Progenitor cell of endocrine pancreas (in vitro differentiated cells): ENCODE results near the gene CDS2. TPM values are rescaled to one million over a fixed set of nuclear protein-coding genes. Genes with fewer than 3 reads are reported as not detected.

ENCODE experiments used
- DNase-seq: peaks from one replicate; pipeline ENCODE4 v3.0.0; 2021; ENCODE audit warnings: low spot score; ENCODE audit not compliant: unreplicated experiment
- H3K27ac Mint-ChIP-seq: 2 replicates; pipeline ENCODE4 v1.8.0; 2021; ENCODE audit warnings: mild to moderate bottlenecking, moderate library complexity, mixed read lengths
- H3K27me3 Mint-ChIP-seq: 2 replicates; pipeline ENCODE4 v1.8.0; 2021; ENCODE audit warnings: mixed read lengths
- H3K36me3 Mint-ChIP-seq: 2 replicates; pipeline ENCODE4 v1.8.0; 2022; ENCODE audit warnings: mixed read lengths; ENCODE audit not compliant: insufficient read depth
- H3K4me1 Mint-ChIP-seq: 2 replicates; pipeline ENCODE4 v1.8.0; 2021; ENCODE audit warnings: low read depth, mixed read lengths
- H3K4me3 Mint-ChIP-seq: 2 replicates; pipeline ENCODE4 v1.8.0; 2021; ENCODE audit warnings: low read depth, mild to moderate bottlenecking, moderate library complexity, mixed read lengths
- H3K9me3 Mint-ChIP-seq: 2 replicates; pipeline ENCODE4 v1.8.0; 2021; ENCODE audit warnings: low read depth, mixed read lengths
- long read RNA-seq: library from polyadenylated mRNA; unstranded; transcript quantifications from one replicate; pipeline ENCODE4 v2.0.0, GENCODE V29; 2020
- total RNA-seq: library from RNA; stranded (reverse); gene quantifications from 2 replicates; pipeline ENCODE4 v1.2.1, GENCODE V29; 2021
- TF ChIP-seq, protein P1 (sequence below): fragments of 200-600 bp; sonication (generic); IDR thresholded peaks from one replicate; pipeline ENCODE4 v1.5.0; 2021; ENCODE audit warnings: antibody characterized with exemption, mild to moderate bottlenecking; ENCODE audit not compliant: unreplicated experiment

The CDS2 gene
- 52.3 and 57.5 TPM in 2 replicates for total RNA-seq
- long read RNA-seq, full-length matches to known transcripts = 102 of 126 reads
- long read RNA-seq, partial matches to known transcripts = 6 of 126 reads
- long read RNA-seq, other reads (novel, unspliced or antisense) = 18 of 126 reads

DNA sequence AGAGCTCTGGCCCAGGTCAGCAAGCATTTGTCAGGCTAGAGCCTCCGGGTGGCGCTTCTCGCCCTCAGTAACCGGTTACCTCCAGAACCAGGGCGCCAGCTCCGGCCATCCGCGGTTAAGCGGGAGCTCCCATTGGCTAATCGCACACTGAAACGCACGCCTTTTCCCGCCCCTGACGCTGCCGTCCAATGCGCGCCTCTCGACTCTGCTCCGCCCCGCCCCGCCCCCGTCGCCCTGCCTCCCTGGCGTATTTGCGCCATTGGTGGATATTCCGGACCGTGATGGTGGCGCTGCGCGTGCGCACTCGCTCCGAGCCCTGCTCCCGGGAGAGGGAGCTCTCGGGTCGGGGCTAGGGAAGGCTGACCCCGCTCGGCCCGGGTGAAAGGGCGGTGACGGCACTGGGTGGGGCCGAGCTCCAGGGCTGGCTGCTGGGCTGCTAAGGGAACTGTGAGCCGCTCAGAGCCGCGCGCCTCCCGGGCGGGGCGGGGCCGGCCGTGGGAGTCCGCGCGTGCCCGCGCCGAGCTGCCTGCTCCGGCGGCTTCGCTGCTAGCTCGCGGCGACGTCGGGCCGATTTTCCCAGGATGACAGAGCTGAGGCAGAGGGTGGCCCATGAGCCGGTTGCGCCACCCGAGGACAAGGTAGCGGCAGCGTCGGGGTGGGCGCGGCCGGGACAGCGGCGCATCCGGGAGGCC, at the start of gene CDS2:
Gene CDS2 (plus strand): TSS at position 497 of the 692 bp plus-strand sequence. CDS start 85 bp downstream, at position 582.
- Mint-ChIP-seq H3K4me3 (peak within 1 kb of the TSS; percentile 96), H3K27me3 (no peaks in the 10 kb centered on the region), H3K9me3 (no peaks in the 10 kb centered on the region), H3K27ac (peak within 1 kb of the TSS; percentile 98), H3K4me1 (peaks cover 13% of the 10 kb centered on the region), H3K36me3 (no peaks in the 10 kb centered on the region)
- peak; percentile 100 for DNase-seq
- TF ChIP-seq, protein P1, sequence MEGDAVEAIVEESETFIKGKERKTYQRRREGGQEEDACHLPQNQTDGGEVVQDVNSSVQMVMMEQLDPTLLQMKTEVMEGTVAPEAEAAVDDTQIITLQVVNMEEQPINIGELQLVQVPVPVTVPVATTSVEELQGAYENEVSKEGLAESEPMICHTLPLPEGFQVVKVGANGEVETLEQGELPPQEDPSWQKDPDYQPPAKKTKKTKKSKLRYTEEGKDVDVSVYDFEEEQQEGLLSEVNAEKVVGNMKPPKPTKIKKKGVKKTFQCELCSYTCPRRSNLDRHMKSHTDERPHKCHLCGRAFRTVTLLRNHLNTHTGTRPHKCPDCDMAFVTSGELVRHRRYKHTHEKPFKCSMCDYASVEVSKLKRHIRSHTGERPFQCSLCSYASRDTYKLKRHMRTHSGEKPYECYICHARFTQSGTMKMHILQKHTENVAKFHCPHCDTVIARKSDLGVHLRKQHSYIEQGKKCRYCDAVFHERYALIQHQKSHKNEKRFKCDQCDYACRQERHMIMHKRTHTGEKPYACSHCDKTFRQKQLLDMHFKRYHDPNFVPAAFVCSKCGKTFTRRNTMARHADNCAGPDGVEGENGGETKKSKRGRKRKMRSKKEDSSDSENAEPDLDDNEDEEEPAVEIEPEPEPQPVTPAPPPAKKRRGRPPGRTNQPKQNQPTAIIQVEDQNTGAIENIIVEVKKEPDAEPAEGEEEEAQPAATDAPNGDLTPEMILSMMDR = peak; percentile 56

DNA sequence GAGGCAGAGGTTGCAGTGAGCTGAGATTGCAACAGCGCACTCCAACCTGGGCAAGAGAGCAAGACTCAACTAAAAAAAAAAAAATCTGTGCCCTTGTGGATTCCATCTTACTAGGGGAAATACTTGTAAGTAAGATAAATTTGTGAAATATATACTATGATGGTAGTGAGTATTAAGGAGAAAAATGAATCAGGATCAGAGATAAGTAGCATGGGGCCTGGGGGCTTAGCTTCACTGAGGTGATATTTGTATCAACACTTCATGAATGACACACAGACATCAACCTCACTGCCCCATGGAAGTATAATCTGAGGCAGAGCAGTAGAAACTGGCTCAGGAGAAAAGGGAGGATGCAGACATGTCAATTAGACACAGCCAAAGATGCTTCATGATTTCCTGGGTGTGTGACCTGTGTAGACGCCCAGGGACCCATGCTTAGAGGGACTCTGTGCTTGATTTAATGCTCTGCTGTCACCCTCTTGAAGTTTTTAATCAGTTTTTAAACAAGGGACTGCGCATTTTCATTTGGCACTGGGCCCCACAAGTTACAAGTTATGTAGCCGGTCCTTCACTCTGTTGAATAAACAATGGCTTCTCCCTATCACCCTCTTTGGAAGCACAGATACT, 48.9 kb upstream of the CDS2 start:
- Mint-ChIP-seq H3K4me1 (peaks cover 3% of the 10 kb centered on the region), H3K36me3 (no peaks in the 10 kb centered on the region), H3K4me3 (no peak overlapping the region), H3K9me3 (no peaks in the 10 kb centered on the region), H3K27me3 (no peaks in the 10 kb centered on the region), H3K27ac (no peak overlapping the region)
- no peak for DNase-seq
- TF ChIP-seq, protein P1 = no peak

DNA sequence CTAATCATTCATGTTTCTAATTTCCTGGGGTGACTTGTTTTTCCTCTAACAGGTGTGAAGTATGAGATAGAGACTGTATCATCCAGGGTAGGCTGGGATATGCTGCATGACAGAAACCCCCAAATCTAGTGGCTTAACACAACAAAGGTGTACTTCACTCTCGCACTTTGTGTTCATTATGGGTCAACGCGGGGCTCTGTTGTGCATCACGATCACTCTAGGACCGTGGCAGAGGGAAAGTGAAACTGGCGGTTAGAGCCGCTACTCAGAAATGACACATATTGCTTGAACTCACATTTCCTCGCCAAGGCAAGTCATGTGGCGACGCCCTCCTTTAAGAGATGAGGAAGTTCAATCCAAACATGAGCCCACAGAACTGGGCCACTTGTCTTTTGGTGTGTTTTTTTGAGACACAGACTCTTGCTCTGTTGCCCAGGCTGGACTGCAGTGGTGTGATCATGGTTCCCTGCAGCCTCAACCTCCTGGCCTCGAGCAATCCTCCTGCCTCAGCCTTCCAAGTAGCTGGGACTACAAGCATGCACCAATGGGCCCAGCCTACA, 48.3 kb upstream of the CDS2 start:
- H3K36me3 Mint-ChIP-seq = no peaks in the 10 kb centered on the region
- H3K27me3 Mint-ChIP-seq = no peaks in the 10 kb centered on the region
- no peaks in the 10 kb centered on the region for H3K9me3 Mint-ChIP-seq
- TF ChIP-seq, protein P1 = no peak
- H3K4me1 Mint-ChIP-seq = peaks cover 3% of the 10 kb centered on the region
- no peak for DNase-seq
- H3K27ac Mint-ChIP-seq = no peak overlapping the region
- H3K4me3 Mint-ChIP-seq = no peak overlapping the region

DNA sequence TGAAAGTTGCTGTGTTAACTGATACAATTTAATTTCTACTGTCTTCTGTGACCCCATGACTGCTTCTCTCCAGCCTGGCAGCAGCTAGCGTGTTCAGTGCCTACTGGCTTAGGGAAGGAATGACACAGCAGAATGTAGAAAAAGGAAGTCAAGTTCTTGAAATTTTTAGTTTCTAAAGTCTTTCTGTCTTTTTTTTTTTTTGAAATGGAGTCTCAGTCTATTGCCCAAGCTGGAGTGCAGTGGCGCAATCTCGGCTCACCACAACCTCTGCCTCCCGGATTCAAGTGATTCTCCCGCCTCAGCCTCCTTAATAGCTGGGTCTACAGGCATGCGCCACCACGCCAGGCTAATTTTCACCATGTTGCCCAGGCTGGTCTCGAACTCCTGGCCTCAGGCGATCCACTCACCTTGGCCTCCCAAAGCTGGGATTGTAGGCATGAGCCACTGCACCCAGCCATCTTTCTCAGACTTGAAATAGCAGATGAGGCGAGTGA, 46.4 kb upstream of the CDS2 start:
- no peaks in the 10 kb centered on the region for H3K27me3 Mint-ChIP-seq
- H3K9me3 Mint-ChIP-seq = no peaks in the 10 kb centered on the region
- H3K4me1 Mint-ChIP-seq = no peaks in the 10 kb centered on the region

DNA sequence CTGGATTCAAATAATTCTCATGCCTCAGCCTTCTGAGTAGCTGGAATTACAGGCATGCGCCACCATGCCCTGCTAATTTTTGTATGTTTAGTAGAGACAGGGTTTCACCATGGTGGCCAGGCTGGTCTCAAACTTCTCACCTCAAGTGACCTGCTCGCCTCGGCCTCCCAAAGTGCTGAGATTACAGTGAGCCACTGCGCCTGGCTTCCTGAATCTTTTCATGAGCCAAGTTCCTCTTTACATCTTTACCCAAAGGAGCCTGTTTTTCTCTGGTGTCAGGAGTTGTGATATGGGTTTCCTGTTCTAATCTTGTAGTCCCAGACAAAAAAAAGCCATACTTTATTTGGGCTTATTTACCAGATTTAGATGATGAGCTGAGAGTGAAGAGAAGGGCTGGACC, 41.4 kb upstream of the CDS2 start:
- H3K4me3 Mint-ChIP-seq = no peak overlapping the region
- H3K27ac Mint-ChIP-seq = no peak overlapping the region
- no peaks in the 10 kb centered on the region for H3K9me3 Mint-ChIP-seq
- no peaks in the 10 kb centered on the region for H3K36me3 Mint-ChIP-seq
- H3K27me3 Mint-ChIP-seq = no peaks in the 10 kb centered on the region
- H3K4me1 Mint-ChIP-seq = no peaks in the 10 kb centered on the region
- TF ChIP-seq, protein P1 = no peak
- no peak for DNase-seq

More for the DNA sequence above, 46.4 kb upstream of the CDS2 start:
- Mint-ChIP-seq H3K36me3 (no peaks in the 10 kb centered on the region), H3K4me3 (no peak overlapping the region), H3K27ac (no peak overlapping the region)
- no peak for DNase-seq
- TF ChIP-seq, protein P1 = no peak
